Suprapubic skin (tissue), 4 donors: ENCODE measurements around the gene F11. TPM values are rescaled to one million over a fixed set of nuclear protein-coding genes. Genes with fewer than 3 reads are reported as not detected.
"Not testable (repeated sequence)": the region's sequence is repeated elsewhere in the genome, so short reads cannot be mapped to it uniquely, and the experiment has no call there.

Experiments
- DNase-seq, 2 donors: peaks; one replicate each; pipeline ENCODE4 v3.0.0-alpha.2; 2019; ENCODE audit warnings: low spot score in 2 of 2
- H3K27ac ChIP-seq: fragments of 200-600 bp; sonication (generic); one replicate; pipeline ENCODE4 v1.5.1; 2019
- H3K27me3 ChIP-seq: fragments of 200-600 bp; sonication (generic); one replicate; pipeline ENCODE4 v1.5.1; 2019
- H3K36me3 ChIP-seq: fragments of 200-600 bp; sonication (generic); one replicate; pipeline ENCODE4 v1.5.1; 2019
- H3K4me1 ChIP-seq: fragments of 200-600 bp; sonication (generic); one replicate; pipeline ENCODE4 v1.5.1; 2019
- H3K4me3 ChIP-seq: fragments of 200-600 bp; sonication (generic); one replicate; pipeline ENCODE4 v1.5.1; 2019; ENCODE audit warnings: mild to moderate bottlenecking
- H3K9me3 ChIP-seq: fragments of 200-600 bp; sonication (generic); one replicate; pipeline ENCODE4 v1.5.1; 2019
- EP300 ChIP-seq: sonication (generic); formaldehyde crosslinking; IDR thresholded peaks from one replicate; pipeline ENCODE4 v1.6.1; 2017; ENCODE audit warnings: antibody characterized with exemption
- POLR2A ChIP-seq, 2 donors: fragments of 450-650 bp; IDR thresholded peaks; one replicate each; pipeline ENCODE4 v1.6.1; 2017; ENCODE audit warnings: antibody characterized with exemption in 2 of 2, mild to moderate bottlenecking in 2 of 2, moderate library complexity in 2 of 2
- POLR2AphosphoS5 ChIP-seq, 3 donors: sonication (generic); formaldehyde crosslinking; IDR thresholded peaks; one replicate each; pipeline ENCODE4 v1.6.1; 2017; ENCODE audit warnings: antibody characterized with exemption in 3 of 3
- WGBS: methylation state at CpG from one replicate; pipeline ENCODE4 v1.1.5; 2018; 5-methylcytosine and 5-hydroxymethylcytosine counted together
- total RNA-seq, 4 donors: library from RNA; depleted of rRNA; stranded (reverse); fragments of >200 nt; gene quantifications; one replicate each; pipeline ENCODE4 v1.1.0, GENCODE V29; 2016
- TF ChIP-seq, protein P1 (sequence below), 2 donors: fragments of 200-600 bp in 1 of 2; fragments of 450-650 bp in 1 of 2; sonication (generic) in 1 of 2; IDR thresholded peaks; one replicate each; pipeline ENCODE4 v1.5.1; 2016 to 2019; ENCODE audit warnings: antibody characterized with exemption in 2 of 2, mild to moderate bottlenecking in 1 of 2, moderate library complexity in 1 of 2

The F11 gene
- total RNA-seq, 4 donors from 2014 or later: 0.51 TPM; not detected in 3

DNA sequence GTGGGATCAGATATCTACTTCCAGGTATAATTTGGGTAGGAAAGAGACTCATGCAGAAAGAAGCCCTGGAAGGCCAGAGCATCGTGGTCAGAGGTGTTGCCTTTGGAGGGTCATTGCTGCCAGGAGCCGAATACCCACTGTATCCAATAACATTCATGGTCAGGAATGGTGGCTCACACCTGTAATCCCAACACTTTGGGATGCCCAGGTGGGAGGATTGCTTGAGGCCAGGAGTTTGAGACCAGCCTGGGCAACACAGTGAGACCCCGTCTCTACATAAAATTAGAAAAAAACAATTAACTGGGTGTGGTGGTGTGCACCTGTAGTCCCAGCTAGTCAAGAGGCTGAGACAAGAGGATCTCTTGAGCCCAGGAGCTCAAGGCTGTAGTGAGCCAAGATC is 10.9 kb upstream of the F11 start:
- Histone ChIP-seq H3K27ac (no peak overlapping the region), H3K4me3 (no peak overlapping the region), H3K27me3 (no peaks in the 10 kb centered on the region), H3K4me1 (no peaks in the 10 kb centered on the region), H3K36me3 (no peaks in the 10 kb centered on the region), H3K9me3 (no peaks in the 10 kb centered on the region)
- no peak for DNase-seq
- 90% methylated on average over 3 of the region's 3 CpGs for WGBS
- TF ChIP-seq POLR2A (IDR thresholded peaks at IDR 0.05): no peak
- TF ChIP-seq, protein P1, sequence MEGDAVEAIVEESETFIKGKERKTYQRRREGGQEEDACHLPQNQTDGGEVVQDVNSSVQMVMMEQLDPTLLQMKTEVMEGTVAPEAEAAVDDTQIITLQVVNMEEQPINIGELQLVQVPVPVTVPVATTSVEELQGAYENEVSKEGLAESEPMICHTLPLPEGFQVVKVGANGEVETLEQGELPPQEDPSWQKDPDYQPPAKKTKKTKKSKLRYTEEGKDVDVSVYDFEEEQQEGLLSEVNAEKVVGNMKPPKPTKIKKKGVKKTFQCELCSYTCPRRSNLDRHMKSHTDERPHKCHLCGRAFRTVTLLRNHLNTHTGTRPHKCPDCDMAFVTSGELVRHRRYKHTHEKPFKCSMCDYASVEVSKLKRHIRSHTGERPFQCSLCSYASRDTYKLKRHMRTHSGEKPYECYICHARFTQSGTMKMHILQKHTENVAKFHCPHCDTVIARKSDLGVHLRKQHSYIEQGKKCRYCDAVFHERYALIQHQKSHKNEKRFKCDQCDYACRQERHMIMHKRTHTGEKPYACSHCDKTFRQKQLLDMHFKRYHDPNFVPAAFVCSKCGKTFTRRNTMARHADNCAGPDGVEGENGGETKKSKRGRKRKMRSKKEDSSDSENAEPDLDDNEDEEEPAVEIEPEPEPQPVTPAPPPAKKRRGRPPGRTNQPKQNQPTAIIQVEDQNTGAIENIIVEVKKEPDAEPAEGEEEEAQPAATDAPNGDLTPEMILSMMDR (IDR thresholded peaks at IDR 0.05): no peak
- TF ChIP-seq EP300: no peak
- no peak for TF ChIP-seq POLR2AphosphoS5 (IDR thresholded peaks at IDR 0.05)

DNA sequence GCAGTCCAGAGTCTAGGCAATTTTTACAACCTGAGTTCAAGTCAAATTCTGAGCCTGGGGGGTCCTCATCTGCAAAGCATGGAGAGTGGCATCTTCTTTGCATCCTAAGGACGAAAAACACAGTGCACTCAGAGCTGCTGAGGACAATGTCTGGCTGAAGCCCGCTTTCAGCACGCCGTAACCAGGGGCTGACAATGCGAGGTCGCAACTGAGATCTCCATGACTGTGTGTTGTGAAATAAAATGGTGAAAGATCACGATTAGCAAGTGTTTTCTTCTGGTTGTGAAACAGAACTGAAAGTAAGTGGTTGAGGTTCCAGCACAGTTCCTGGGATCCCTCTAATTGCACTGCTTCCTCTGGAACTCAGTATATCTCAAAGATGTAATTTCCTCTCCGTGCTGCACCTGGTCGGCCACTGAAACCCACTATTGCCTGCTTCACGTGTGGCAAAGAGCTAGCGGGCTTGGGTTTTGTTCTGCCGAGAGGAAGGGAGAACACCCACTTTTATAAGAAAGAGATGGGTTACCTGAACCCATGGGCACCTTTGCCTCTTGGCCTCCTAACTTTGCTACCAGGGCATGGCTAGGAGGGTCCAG is 7.7 kb upstream of the F11 start:
- TF ChIP-seq POLR2AphosphoS5 (IDR thresholded peaks at IDR 0.05): no peak
- no peak for TF ChIP-seq POLR2A (IDR thresholded peaks at IDR 0.05)
- no peak for TF ChIP-seq EP300
- TF ChIP-seq, protein P1 (IDR thresholded peaks at IDR 0.05): no peak
- WGBS: 92% methylated on average over 12 of the region's 12 CpGs

GRCh38 chr4:186260117-186260503 is 5.9 kb upstream of the F11 start:
- 78% methylated on average over 5 of the region's 6 CpGs for WGBS
- TF ChIP-seq, protein P1 (IDR thresholded peaks at IDR 0.05): no peak
- TF ChIP-seq POLR2AphosphoS5 (IDR thresholded peaks at IDR 0.05): no peak
- no peak for TF ChIP-seq POLR2A (IDR thresholded peaks at IDR 0.05)
- TF ChIP-seq EP300: no peak
- no peak for DNase-seq
- Histone ChIP-seq H3K4me1 (no peaks in the 10 kb centered on the region), H3K4me3 (no peak overlapping the region), H3K27me3 (no peaks in the 10 kb centered on the region), H3K27ac (no peak overlapping the region), H3K36me3 (no peaks in the 10 kb centered on the region), H3K9me3 (no peaks in the 10 kb centered on the region)

More for the DNA sequence above, 7.7 kb upstream of the F11 start:
- Histone ChIP-seq H3K4me3 (no peak overlapping the region), H3K36me3 (no peaks in the 10 kb centered on the region), H3K4me1 (no peaks in the 10 kb centered on the region), H3K27me3 (no peaks in the 10 kb centered on the region), H3K9me3 (no peaks in the 10 kb centered on the region), H3K27ac (no peak overlapping the region)
- no peak for DNase-seq

DNA sequence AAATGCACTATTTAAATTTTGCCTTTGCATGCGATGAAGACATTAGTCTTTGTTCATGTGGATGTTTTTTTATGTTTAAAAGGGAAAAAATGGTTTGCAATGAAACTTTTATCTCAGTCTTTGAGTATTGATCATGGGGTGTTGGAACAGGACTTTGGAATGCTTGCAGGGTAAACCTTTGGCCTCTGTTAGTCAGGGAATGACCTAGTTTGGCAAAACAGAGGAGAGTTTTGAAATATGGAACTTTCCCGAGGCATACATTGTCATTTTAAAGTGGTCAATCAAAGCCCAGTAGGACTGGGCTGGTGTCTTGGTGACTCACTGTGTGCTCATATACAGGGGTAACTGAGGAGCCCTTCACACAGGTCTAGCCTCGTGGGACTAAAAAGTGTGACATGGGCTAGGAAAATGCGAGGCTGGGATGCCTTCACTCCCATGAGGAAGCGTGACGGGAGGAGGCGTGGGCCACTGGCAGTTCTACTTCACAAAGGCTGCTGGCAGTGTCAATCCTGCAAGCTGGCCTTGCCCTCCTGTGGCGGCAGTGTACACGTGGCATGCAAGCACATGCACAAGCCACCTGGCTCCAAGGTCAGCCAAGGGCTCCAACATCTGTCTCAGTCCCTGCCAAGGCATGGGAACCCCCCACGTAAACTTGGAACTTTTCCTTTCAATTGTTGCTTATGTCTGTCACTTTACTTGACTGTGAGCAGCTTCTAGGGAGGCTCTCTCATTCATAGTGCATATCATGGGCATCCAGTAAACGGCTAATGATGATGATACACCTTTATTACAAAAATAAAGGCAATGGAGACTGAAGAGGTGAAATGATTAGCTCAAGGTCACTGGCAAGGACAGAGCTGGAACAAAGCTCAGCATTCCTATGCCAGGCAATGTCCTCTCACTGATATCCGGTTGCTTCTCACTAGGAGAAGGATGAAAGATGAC is 5.2 kb upstream of the F11 start:
- no peaks in the 10 kb centered on the region for H3K36me3 ChIP-seq
- H3K4me3 ChIP-seq: no peak overlapping the region
- no peaks in the 10 kb centered on the region for H3K27me3 ChIP-seq
- H3K4me1 ChIP-seq: no peaks in the 10 kb centered on the region
- 56% methylated on average over 12 of the region's 12 CpGs for WGBS
- no peak for DNase-seq
- H3K27ac ChIP-seq: no peak overlapping the region
- TF ChIP-seq POLR2A (IDR thresholded peaks at IDR 0.05) (no peak), EP300 (no peak), POLR2AphosphoS5 (IDR thresholded peaks at IDR 0.05) (no peak)
- TF ChIP-seq, protein P1 (IDR thresholded peaks at IDR 0.05): no peak
- no peaks in the 10 kb centered on the region for H3K9me3 ChIP-seq

DNA sequence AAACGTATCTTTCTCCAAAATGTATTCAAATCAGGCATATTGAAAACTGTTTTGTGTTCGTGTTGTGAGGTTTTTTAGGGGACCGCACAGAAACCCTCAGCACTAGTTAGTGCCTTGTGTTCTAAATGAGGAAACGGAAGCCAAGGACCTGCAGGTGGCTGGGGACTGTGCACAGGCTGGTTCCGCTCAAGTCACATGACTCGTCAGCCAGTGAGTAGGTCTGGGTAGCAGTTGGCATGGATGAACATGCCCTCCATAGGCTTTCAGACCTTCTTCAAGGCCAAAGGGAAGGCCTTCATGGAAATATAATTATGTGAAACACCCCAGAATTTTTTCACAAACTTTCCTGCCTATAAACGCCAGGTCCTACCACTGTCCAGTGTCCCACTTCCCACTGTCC is 1.3 kb upstream of the F11 start:
- WGBS: 79% methylated on average over 7 of the region's 7 CpGs
- H3K27ac ChIP-seq: no peak overlapping the region
- no peak overlapping the region for H3K4me3 ChIP-seq
- no peak for DNase-seq
- TF ChIP-seq EP300 (no peak), POLR2A (IDR thresholded peaks at IDR 0.05) (no peak), POLR2AphosphoS5 (IDR thresholded peaks at IDR 0.05) (no peak)
- TF ChIP-seq, protein P1 (IDR thresholded peaks at IDR 0.05): no peak
- no peaks in the 10 kb centered on the region for H3K9me3 ChIP-seq
- no peaks in the 10 kb centered on the region for H3K4me1 ChIP-seq
- no peaks in the 10 kb centered on the region for H3K36me3 ChIP-seq
- peaks cover 16% of the 10 kb centered on the region for H3K27me3 ChIP-seq

DNA sequence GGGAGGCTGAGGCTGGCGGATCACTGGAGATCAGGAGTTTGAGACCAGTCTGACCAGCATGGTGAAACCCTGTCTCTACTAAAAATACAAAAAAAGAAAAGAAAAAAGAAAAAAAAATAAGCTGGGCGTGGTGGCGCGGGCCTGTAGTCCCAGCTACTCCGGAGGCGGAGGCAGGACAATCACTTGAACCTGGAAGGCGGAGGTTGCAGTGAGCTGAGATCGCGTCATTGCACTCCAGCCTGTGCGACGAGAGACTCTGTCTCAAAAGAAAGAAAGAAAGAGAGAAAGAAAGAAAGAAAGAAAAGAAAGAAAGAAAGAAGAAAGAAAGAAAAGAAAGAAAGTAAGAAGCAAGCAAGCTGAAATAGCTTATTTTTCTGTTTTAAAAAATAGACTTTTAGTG is 739 bp upstream of the F11 start:
- not testable (repeated sequence) for H3K4me1 ChIP-seq, H3K27ac ChIP-seq, H3K36me3 ChIP-seq, H3K9me3 ChIP-seq, H3K4me3 ChIP-seq, DNase-seq
- peaks cover 16% of the 10 kb centered on the region for H3K27me3 ChIP-seq
- WGBS: 86% methylated on average over 11 of the region's 11 CpGs
